ACC112 (cell line): Measurements from ENCODE around the gene C12orf57.
A peak's percentile ranks its signal among the peaks of the same experiment; 100 is the strongest.

Experiments used
- H2AFZ ChIP-seq: fragments of 200-600 bp; sonication (generic); one replicate; pipeline ENCODE4 v1.6.0; 2017; ENCODE audit warnings: antibody characterized with exemption, low read length; ENCODE audit not compliant: unreplicated experiment
- H3K27ac ChIP-seq: fragments of 200-600 bp; sonication (generic); 2 replicates; pipeline ENCODE4 v1.5.1; 2014; ENCODE audit warnings: low read depth, mild to moderate bottlenecking, antibody characterized with exemption, low read length, moderate library complexity
- H3K27me3 ChIP-seq: fragments of 200-600 bp; sonication (generic); 2 replicates; pipeline ENCODE4 v1.6.1; 2014; ENCODE audit warnings: mild to moderate bottlenecking, antibody characterized with exemption, low read length, moderate library complexity, mixed read lengths; ENCODE audit not compliant: insufficient read depth
- H3K36me3 ChIP-seq: fragments of 200-600 bp; sonication (generic); 2 replicates; pipeline ENCODE4 v1.6.1; 2016; ENCODE audit warnings: mild to moderate bottlenecking, antibody characterized with exemption, low read length, moderate library complexity, mixed read lengths; ENCODE audit not compliant: insufficient read depth
- H3K4me1 ChIP-seq: fragments of 200-600 bp; sonication (generic); one replicate; pipeline ENCODE4 v1.6.1; 2016; ENCODE audit warnings: low read length, mixed read lengths; ENCODE audit not compliant: insufficient read depth, unreplicated experiment, control insufficient read depth
- H3K4me3 ChIP-seq: fragments of 200-600 bp; sonication (generic); 2 replicates; pipeline ENCODE4 v1.5.1; 2014; ENCODE audit warnings: mild to moderate bottlenecking, low read depth, low read length
- H3K79me2 ChIP-seq: fragments of 200-600 bp; sonication (generic); one replicate; pipeline ENCODE4 v1.6.0; 2016; ENCODE audit warnings: low read length; ENCODE audit not compliant: control insufficient read depth, unreplicated experiment, insufficient read depth

Gene C12orf57

DNA sequence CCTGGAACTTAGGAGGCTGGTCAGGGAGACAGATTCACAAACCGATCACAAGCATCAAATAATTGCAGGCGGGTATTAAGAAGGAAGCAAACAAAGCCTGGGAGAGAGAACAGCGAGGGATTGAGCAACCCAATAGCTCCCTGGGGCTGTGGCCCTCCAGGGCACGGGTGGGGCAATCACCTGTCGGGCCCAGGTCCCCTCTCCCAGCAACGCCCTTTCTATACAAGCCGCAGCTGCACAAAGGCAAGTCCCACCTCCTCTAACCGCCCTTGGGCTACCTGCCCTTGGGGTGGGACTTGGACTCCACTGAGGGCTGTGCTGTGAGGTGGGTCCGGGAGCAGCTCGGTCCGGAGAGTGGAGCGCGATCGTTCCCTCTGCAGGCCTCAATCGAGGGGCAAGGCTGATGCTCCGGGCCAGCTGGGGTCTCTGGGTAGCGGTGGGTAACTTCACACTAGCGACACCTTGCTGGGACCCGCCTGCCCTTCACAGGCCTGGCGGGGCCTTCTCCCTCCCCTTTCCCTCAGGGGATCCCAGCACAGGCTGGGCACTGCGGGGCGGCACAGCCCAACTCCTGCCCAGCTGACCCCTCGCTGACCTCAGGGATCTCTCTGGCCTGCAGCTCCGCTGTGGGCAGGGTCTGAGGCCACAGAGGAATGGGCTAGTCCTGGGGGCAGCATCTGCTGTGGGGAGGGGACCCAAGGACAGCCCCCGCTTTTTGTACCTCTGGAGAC, 18.6 kb downstream of the C12orf57 start:
- H3K36me3 ChIP-seq = peaks cover 4% of the 10 kb centered on the region; the same call in 1 of the 2 replicates
- peak overlapping the region; percentile 87 for H3K27ac ChIP-seq
- no peaks in the 10 kb centered on the region for H3K27me3 ChIP-seq
- peaks cover 19% of the 10 kb centered on the region for H3K4me1 ChIP-seq
- H3K79me2 ChIP-seq = peaks cover under 1% of the 10 kb centered on the region
- H2AFZ ChIP-seq = peak overlapping the region; percentile 51
- peak overlapping the region; percentile 60; the same call in 1 of the 2 replicates for H3K4me3 ChIP-seq

DNA sequence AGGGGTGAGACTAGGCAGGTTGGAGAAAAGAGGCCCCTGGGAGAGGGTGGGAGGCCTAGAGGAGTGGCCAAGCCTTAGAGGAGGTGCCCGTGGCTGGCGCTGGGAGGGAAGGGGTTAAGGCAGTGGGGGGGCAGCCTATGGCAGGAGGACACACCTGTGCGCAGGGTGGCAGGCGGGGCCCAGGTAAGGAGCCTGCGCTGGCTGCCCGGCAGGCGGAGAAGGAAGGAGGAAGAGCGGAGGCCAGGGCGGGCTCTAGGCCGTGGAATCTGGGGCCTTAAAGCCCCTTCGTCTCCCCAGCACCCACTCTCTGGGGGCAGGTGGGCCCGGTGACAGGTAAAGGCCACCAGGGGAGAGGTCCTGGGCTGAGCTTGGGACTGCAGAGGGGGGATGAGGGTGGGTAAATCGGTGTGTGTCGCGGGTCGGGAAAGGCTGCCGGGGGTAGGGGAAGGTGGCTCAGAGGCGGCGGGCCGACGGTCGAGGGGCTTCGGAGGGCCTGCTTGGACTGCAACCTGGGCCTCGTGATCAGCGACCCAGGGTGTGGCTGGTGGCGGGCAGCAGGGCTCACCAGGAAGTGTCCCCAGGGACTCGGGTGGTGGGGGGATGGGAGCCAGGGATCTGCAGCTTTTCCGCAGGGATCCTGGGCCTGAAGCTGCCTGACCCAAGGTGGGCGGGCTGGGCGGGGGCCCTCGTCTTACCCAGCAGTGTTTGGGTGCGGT, 19.4 kb downstream of the C12orf57 start:
- peaks cover 7% of the 10 kb centered on the region for H3K79me2 ChIP-seq
- H3K36me3 ChIP-seq = peaks cover 4% of the 10 kb centered on the region; the same call in 1 of the 2 replicates
- no peak overlapping the region for H3K4me3 ChIP-seq
- peaks cover 19% of the 10 kb centered on the region for H3K4me1 ChIP-seq
- H2AFZ ChIP-seq = no peak overlapping the region
- no peaks in the 10 kb centered on the region for H3K27me3 ChIP-seq
- H3K27ac ChIP-seq = no peak overlapping the region

- Histone ChIP-seq H3K27me3 (no peaks in the 10 kb centered on the region), H3K79me2 (peaks cover 14% of the 10 kb centered on the region), H3K4me1 (peaks cover 22% of the 10 kb centered on the region), H3K36me3 (peaks cover 8% of the 10 kb centered on the region; the same call in 1 of the 2 replicates), H2AFZ (no peak overlapping the region), H3K27ac (no peak overlapping the region), H3K4me3 (no peak overlapping the region)
Measured at GRCh38 chr12:6963791-6964413, 20.1 kb downstream of the C12orf57 start.

DNA sequence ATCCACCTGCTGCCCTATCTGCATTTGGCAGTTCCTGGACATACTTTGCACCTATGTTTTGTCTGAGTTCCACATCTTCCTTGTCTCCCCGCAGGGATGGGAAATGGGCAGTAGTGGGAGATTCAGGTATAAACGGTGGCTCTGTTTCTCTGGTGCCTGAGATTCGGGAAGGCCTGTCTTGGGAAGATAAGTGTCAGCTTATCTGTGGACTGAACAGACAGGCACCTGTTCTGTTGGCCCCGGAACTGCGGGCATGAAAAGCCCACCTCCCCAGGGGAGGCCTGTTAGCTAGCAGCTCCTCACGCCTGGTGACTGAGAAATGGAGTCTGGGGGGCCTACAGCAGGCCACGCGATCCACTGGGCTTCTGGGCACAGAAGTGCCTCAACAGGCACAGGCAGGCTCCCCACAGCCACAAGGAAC, 20.8 kb downstream of the C12orf57 start:
- Histone ChIP-seq H3K27me3 (no peaks in the 10 kb centered on the region), H2AFZ (no peak overlapping the region), H3K4me3 (no peak overlapping the region), H3K27ac (peak overlapping the region; percentile 15; the same call in 1 of the 2 replicates), H3K36me3 (peaks cover 12% of the 10 kb centered on the region; the same call in 1 of the 2 replicates), H3K79me2 (peaks cover 21% of the 10 kb centered on the region), H3K4me1 (peaks cover 27% of the 10 kb centered on the region)

DNA sequence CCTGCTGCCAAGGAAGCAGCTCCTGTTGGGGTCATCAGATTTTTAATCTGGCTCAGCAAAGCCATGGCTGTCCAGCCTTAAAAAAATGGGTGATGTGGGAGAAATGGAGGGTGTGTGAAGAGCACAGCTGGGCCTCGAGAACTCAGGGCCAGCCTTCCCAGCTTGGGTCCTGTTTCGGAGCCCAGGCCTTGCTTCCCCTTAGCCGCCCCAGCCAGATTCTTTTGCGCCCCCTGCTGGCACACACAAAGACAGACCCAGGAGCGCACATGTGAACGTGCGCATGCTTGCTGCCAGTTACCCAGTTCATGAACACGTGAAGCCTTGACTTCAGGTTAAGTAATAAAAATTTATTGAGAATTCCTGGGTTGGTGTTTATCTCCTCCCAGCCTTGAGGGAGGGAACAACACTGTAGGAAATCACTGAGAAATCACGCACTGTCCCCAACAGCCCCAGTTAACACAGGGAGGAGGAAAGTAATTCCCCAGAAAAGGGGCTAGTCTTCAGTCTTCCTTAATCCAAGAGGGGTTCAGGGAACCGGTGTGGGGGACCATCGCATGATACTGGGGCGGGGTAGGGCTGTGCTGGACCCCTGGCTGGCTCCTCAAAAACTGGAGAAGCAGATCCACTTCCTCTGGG, 21.3 kb downstream of the C12orf57 start:
- H3K36me3 ChIP-seq = peaks cover 12% of the 10 kb centered on the region; the same call in 1 of the 2 replicates
- peaks cover 27% of the 10 kb centered on the region for H3K4me1 ChIP-seq
- no peaks in the 10 kb centered on the region for H3K27me3 ChIP-seq
- no peak overlapping the region for H3K4me3 ChIP-seq
- H3K27ac ChIP-seq = peak overlapping the region; percentile 15; the same call in 1 of the 2 replicates
- H2AFZ ChIP-seq = no peak overlapping the region
- peaks cover 26% of the 10 kb centered on the region for H3K79me2 ChIP-seq

- Histone ChIP-seq H2AFZ (no peak overlapping the region), H3K4me3 (no peak overlapping the region), H3K79me2 (peaks cover 30% of the 10 kb centered on the region), H3K27ac (no peak overlapping the region), H3K27me3 (no peaks in the 10 kb centered on the region), H3K36me3 (peaks cover 12% of the 10 kb centered on the region; the same call in 1 of the 2 replicates), H3K4me1 (peaks cover 27% of the 10 kb centered on the region)
Measured at GRCh38 chr12:6965714-6966113, 21.9 kb downstream of the C12orf57 start.

DNA sequence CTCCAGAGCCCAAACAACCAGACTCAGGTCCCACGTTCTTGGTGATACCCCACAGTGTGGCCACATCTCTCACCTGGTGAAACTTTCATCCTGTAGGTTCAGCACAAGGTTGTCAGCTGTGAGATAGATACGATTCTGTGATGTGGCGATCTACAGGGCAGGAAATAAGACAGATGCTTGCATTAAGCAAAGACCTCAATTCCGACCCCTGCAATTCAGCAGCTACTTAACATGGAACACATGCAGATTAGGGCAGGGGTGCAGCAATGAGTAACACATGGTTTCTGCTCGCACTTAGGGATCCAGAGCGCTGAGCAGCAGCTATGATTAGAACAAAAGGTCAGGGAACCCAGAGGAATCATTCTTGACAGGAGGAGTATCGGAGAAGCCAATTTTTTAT, 22.5 kb downstream of the C12orf57 start:
- peaks cover 12% of the 10 kb centered on the region; the same call in 1 of the 2 replicates for H3K36me3 ChIP-seq
- peaks cover 22% of the 10 kb centered on the region for H3K4me1 ChIP-seq
- H2AFZ ChIP-seq = no peak overlapping the region
- peaks cover 36% of the 10 kb centered on the region for H3K79me2 ChIP-seq
- H3K27me3 ChIP-seq = no peaks in the 10 kb centered on the region
- no peak overlapping the region for H3K4me3 ChIP-seq
- H3K27ac ChIP-seq = no peak overlapping the region

DNA sequence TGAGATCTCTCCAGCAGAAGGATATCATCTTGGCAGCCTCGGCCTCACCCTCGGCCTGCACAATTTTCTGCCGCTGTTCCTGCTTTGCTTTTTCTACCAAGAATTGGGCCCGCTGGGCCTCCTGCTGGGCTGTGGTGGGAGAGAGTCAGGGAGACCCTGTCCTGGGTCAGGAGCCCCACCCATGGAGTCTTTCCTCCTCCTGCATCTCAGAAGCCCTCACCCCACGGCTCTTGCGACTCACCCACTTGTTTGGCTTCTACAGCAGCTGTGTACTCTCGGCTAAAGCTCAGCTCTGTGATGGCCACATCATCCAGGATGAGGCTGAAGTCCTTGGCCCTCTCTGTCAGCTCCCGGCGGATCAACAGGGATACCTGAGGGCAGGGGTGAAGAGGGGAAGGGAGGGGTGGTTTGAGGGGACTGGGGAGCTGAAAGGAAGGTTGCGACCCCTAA, 23.9 kb downstream of the C12orf57 start:
- Histone ChIP-seq H3K27ac (no peak overlapping the region), H3K4me1 (peaks cover 18% of the 10 kb centered on the region), H2AFZ (no peak overlapping the region), H3K36me3 (peaks cover 12% of the 10 kb centered on the region; the same call in 1 of the 2 replicates), H3K4me3 (no peak overlapping the region), H3K79me2 (peaks cover 49% of the 10 kb centered on the region), H3K27me3 (no peaks in the 10 kb centered on the region)

GRCh38 chr12:6968426-6968825, 24.6 kb downstream of the C12orf57 start:
- Histone ChIP-seq H2AFZ (no peak overlapping the region), H3K79me2 (peaks cover 54% of the 10 kb centered on the region), H3K27ac (no peak overlapping the region), H3K36me3 (peaks cover 12% of the 10 kb centered on the region; the same call in 1 of the 2 replicates), H3K4me3 (peak overlapping the region; percentile 89), H3K4me1 (peaks cover 22% of the 10 kb centered on the region), H3K27me3 (no peaks in the 10 kb centered on the region)

DNA sequence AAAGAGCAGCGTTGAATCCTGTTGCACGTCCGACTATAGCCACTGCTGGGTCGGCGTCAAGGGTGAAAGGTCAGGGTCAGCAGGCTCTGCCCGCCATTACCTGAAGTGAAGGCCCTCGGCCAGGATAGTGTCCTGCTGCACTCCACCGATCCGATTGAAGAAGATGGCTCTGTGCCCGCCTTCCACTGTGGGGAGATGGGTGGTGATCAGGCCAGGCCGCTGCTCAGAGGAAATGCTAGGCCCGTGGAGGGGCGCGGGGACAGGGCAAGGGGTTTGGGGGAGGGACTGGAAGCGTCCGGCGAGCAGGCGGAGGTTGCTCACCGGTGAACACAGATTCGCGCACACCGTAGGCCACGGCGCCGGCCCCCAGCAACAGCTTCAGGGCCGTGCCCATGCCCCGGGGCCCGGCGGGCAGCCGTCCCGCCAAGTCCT, 26.3 kb downstream of the C12orf57 start:
- H3K4me1 ChIP-seq = peaks cover 22% of the 10 kb centered on the region
- H3K27me3 ChIP-seq = no peaks in the 10 kb centered on the region
- H3K27ac ChIP-seq = peak overlapping the region; percentile 59
- H3K4me3 ChIP-seq = peak overlapping the region; percentile 89
- no peak overlapping the region for H2AFZ ChIP-seq
- H3K79me2 ChIP-seq = peaks cover 54% of the 10 kb centered on the region
- peaks cover 19% of the 10 kb centered on the region; the same call in 1 of the 2 replicates for H3K36me3 ChIP-seq
